HepG2 (cell line): ENCODE data around the gene ADAMTS13.

Experiments
- BHLHE40 ChIP-seq: IDR thresholded peaks from 2 replicates; pipeline ENCODE4 v1.6.1; 2011; ENCODE audit warnings: low read length, improper control_type of control experiment
- CEBPB ChIP-seq: IDR thresholded peaks from 2 replicates; pipeline ENCODE4 v1.6.1; 2011; ENCODE audit warnings: low read depth, low read length, improper control_type of control experiment, borderline replicate concordance
- EEA1 ChIP-seq: sonication (generic); formaldehyde crosslinking; IDR thresholded peaks from 2 replicates; pipeline ENCODE4 v1.5.1; 2020; ENCODE audit warnings: mild to moderate bottlenecking, missing genetic modification reagents, borderline replicate concordance
- KDM1A ChIP-seq: IDR thresholded peaks from 2 replicates; pipeline ENCODE4 v1.6.1; 2016; ENCODE audit warnings: missing compliant biosample characterization
- RFX5 ChIP-seq: IDR thresholded peaks from 2 replicates; pipeline ENCODE4 v1.6.1; 2011; ENCODE audit warnings: low read depth, low read length, improper control_type of control experiment
- TF ChIP-seq, protein P1 (sequence below): IDR thresholded peaks from 2 replicates; pipeline ENCODE4 v1.6.1; 2012; ENCODE audit warnings: inconsistent platforms
- TF ChIP-seq, protein P2 (sequence below): sonication (generic); formaldehyde crosslinking; conservative IDR thresholded peaks from 2 replicates; pipeline ENCODE4 v1.4.0; 2020; ENCODE audit warnings: missing genetic modification reagents
- TF ChIP-seq, protein P3 (sequence below): sonication (generic); formaldehyde crosslinking; IDR thresholded peaks from 2 replicates; pipeline ENCODE4 v1.8.1; 2022; ENCODE audit warnings: mild to moderate bottlenecking, missing genetic modification reagents
- TF ChIP-seq, protein P4 (sequence below): sonication (generic); formaldehyde crosslinking; IDR thresholded peaks from 2 replicates; pipeline ENCODE4 v1.9.0; 2021; ENCODE audit warnings: missing genetic modification reagents, borderline replicate concordance
- TF ChIP-seq, protein P5 (sequence below): sonication (generic); formaldehyde crosslinking; IDR thresholded peaks from 2 replicates; pipeline ENCODE4 v1.5.0; 2020; ENCODE audit warnings: mild to moderate bottlenecking, missing genetic modification reagents, moderate library complexity

DNA sequence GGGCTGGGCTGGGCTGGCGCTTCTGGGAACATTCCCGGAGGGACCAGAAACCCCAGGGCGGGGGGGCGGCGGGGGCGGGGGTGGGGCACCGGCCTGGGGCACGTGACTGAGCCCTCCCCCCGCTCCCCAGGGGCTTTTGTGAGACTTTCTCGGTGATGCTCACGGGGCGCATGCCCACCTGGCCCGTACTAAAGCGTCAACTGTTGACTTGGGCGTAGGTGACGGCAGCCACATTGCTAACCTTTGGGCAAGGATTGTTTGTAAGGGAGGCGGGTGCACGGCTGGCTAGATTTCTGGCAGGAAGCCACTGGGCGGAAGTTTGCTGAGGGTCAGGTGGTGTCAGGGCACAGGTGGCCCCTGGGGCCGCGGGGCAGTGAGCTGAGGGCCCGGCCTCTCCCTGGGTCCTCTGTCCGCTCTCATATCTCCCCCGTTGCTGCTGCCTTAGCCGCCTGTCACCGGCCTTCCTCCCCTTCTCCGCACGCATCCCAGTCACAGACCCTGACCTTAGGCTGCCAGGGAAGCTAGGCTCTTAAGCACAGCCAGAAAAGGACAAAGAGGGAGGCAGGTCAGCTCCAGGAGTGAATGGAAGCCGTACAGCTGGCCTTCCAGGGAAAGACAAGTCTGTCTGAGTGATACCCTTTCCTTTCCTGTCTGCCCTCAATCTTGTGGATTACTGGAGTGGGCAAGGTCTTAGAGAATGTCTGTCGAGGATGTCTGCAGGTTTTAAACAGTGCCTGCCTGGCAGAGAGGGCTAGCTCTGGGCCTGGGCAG, 38.4 kb downstream of the ADAMTS13 start:
- TF ChIP-seq KDM1A (no peak), RFX5 (peak; percentile 72; the same call in 1 of the 2 replicates), EEA1 (no peak), BHLHE40 (peak; percentile 90), CEBPB (no peak)
- TF ChIP-seq, protein P1, sequence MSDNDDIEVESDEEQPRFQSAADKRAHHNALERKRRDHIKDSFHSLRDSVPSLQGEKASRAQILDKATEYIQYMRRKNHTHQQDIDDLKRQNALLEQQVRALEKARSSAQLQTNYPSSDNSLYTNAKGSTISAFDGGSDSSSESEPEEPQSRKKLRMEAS, result peak; percentile 80
- TF ChIP-seq, protein P2, sequence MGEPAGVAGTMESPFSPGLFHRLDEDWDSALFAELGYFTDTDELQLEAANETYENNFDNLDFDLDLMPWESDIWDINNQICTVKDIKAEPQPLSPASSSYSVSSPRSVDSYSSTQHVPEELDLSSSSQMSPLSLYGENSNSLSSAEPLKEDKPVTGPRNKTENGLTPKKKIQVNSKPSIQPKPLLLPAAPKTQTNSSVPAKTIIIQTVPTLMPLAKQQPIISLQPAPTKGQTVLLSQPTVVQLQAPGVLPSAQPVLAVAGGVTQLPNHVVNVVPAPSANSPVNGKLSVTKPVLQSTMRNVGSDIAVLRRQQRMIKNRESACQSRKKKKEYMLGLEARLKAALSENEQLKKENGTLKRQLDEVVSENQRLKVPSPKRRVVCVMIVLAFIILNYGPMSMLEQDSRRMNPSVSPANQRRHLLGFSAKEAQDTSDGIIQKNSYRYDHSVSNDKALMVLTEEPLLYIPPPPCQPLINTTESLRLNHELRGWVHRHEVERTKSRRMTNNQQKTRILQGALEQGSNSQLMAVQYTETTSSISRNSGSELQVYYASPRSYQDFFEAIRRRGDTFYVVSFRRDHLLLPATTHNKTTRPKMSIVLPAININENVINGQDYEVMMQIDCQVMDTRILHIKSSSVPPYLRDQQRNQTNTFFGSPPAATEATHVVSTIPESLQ, result no peak
- TF ChIP-seq, protein P3, sequence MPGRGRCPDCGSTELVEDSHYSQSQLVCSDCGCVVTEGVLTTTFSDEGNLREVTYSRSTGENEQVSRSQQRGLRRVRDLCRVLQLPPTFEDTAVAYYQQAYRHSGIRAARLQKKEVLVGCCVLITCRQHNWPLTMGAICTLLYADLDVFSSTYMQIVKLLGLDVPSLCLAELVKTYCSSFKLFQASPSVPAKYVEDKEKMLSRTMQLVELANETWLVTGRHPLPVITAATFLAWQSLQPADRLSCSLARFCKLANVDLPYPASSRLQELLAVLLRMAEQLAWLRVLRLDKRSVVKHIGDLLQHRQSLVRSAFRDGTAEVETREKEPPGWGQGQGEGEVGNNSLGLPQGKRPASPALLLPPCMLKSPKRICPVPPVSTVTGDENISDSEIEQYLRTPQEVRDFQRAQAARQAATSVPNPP (CRISPR knock-in tag), result 0 out of 2 replicates have a peak, but pooled peaks have one; percentile 22
- TF ChIP-seq, protein P4, sequence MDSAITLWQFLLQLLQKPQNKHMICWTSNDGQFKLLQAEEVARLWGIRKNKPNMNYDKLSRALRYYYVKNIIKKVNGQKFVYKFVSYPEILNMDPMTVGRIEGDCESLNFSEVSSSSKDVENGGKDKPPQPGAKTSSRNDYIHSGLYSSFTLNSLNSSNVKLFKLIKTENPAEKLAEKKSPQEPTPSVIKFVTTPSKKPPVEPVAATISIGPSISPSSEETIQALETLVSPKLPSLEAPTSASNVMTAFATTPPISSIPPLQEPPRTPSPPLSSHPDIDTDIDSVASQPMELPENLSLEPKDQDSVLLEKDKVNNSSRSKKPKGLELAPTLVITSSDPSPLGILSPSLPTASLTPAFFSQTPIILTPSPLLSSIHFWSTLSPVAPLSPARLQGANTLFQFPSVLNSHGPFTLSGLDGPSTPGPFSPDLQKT (CRISPR knock-in tag), result no peak
- TF ChIP-seq, protein P5, sequence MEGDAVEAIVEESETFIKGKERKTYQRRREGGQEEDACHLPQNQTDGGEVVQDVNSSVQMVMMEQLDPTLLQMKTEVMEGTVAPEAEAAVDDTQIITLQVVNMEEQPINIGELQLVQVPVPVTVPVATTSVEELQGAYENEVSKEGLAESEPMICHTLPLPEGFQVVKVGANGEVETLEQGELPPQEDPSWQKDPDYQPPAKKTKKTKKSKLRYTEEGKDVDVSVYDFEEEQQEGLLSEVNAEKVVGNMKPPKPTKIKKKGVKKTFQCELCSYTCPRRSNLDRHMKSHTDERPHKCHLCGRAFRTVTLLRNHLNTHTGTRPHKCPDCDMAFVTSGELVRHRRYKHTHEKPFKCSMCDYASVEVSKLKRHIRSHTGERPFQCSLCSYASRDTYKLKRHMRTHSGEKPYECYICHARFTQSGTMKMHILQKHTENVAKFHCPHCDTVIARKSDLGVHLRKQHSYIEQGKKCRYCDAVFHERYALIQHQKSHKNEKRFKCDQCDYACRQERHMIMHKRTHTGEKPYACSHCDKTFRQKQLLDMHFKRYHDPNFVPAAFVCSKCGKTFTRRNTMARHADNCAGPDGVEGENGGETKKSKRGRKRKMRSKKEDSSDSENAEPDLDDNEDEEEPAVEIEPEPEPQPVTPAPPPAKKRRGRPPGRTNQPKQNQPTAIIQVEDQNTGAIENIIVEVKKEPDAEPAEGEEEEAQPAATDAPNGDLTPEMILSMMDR, result peak; percentile 10; the same call in 1 of the 2 replicates
